B cell (primary cell): ENCODE results near the gene XPO6. TPM values are rescaled to one million over a fixed set of nuclear protein-coding genes. Genes with fewer than 3 reads are reported as not detected.

Experiments
- ATAC-seq: fragments of 200-7000 bp; cut with Tn5 transposase; one replicate; pipeline ENCODE4 v1.10.0; 2021; ENCODE audit warnings: low read depth, mild to moderate bottlenecking, moderate number of reproducible peaks, moderate library complexity
- CTCF ChIA-PET: fragments of 350-600 bp; sonication (Branson Sonifier 250); formaldehyde crosslinking; loops from one replicate; lab custom pipeline; 2021; ENCODE audit warnings: antibody characterized with exemption, inconsistent platforms; lab: Charles Lee
- POLR2A ChIA-PET: fragments of 350-600 bp; sonication (Branson Sonifier 250); formaldehyde crosslinking; loops from one replicate; lab custom pipeline; 2021; ENCODE audit warnings: antibody characterized with exemption; lab: Charles Lee
- DNase-seq: peaks from one replicate; pipeline ENCODE4 v3.0.0; 2013
- H2AFZ ChIP-seq: 2 replicates; pipeline ENCODE4 v1.6.1; 2012; ENCODE audit warnings: mild to moderate bottlenecking, low read depth, low read length; ENCODE audit not compliant: insufficient read depth, poor library complexity, severe bottlenecking
- H3K27ac ChIP-seq, 2 donors: 1 replicate in 1 of 2; 2 replicates in 1 of 2; pipeline ENCODE4 v1.5.1; 2012 to 2013; ENCODE audit warnings: low read length in 2 of 2, mild to moderate bottlenecking in 2 of 2, moderate library complexity in 1 of 2
- H3K27me3 ChIP-seq, 4 experiments: fragments of 200-600 bp in 1 of 4; sonication (generic) in 1 of 4; replicated peaks in 1 of 4; 1 replicate in 2 of 4; 2 replicates in 2 of 4; pipeline versions ENCODE4 v1.6.1 to v1.7.0; 2013 to 2016; ENCODE audit warnings: low read length in 3 of 4, mild to moderate bottlenecking in 2 of 4, mixed read lengths in 1 of 4, moderate library complexity in 1 of 4; ENCODE audit not compliant: insufficient read depth in 4 of 4, control insufficient read depth in 3 of 4; ENCODE audit errors: control extremely low read depth in 1 of 4
- H3K36me3 ChIP-seq, 2 experiments: replicated peaks in 1 of 2; 1 replicate in 1 of 2; 2 replicates in 1 of 2; pipeline versions ENCODE4 v1.6.1 to v1.7.1; 2013; ENCODE audit warnings: low read length in 1 of 2; ENCODE audit not compliant: insufficient read depth in 2 of 2, control insufficient read depth in 1 of 2; ENCODE audit errors: control extremely low read depth in 1 of 2, extremely low read depth in 1 of 2
- H3K4me1 ChIP-seq, 2 donors: fragments of 200-600 bp in 1 of 2; sonication (generic) in 1 of 2; 1 replicate in 1 of 2; 2 replicates in 1 of 2; pipeline versions ENCODE4 v1.5.1 to v1.6.1; 2013 to 2017; ENCODE audit warnings: low read length in 2 of 2; ENCODE audit not compliant: control insufficient read depth in 2 of 2, insufficient read depth in 2 of 2
- H3K4me2 ChIP-seq: replicated peaks from 2 replicates; pipeline ENCODE3; 2012; ENCODE audit warnings: mild to moderate bottlenecking, low read depth, low read length; ENCODE audit not compliant: poor library complexity, severe bottlenecking
- H3K4me3 ChIP-seq, 5 experiments: fragments of 200-600 bp in 1 of 5; sonication (generic) in 1 of 5; 1 replicate in 3 of 5; 2 replicates in 2 of 5; pipeline versions ENCODE4 v1.5.1 to v1.7.0; 2011 to 2016; ENCODE audit warnings: low read length in 4 of 5, mild to moderate bottlenecking in 4 of 5, low read depth in 2 of 5, control low read depth in 1 of 5, moderate library complexity in 1 of 5; ENCODE audit not compliant: insufficient read depth in 1 of 5; ENCODE audit errors: control extremely low read depth in 1 of 5, extremely low read depth in 1 of 5
- H3K79me2 ChIP-seq: fragments of 200-600 bp; sonication (generic); one replicate; pipeline ENCODE4 v1.6.0; 2016; ENCODE audit warnings: low read length; ENCODE audit not compliant: control insufficient read depth, insufficient read depth
- H3K9ac ChIP-seq: fragments of 200-600 bp; sonication (generic); 2 replicates; pipeline ENCODE4 v1.6.1; 2017; ENCODE audit warnings: mild to moderate bottlenecking, low read length, moderate library complexity
- H3K9me3 ChIP-seq, 3 donors: one replicate each; pipeline versions ENCODE4 v1.6.1 to v1.7.1; 2013; ENCODE audit warnings: low read length in 2 of 3; ENCODE audit not compliant: control insufficient read depth in 2 of 3, insufficient read depth in 1 of 3; ENCODE audit errors: control extremely low read depth in 1 of 3
- H4K20me1 ChIP-seq: 2 replicates; pipeline ENCODE4 v1.6.0; 2012; ENCODE audit warnings: mild to moderate bottlenecking, low read length; ENCODE audit not compliant: insufficient read depth, control insufficient read depth, poor library complexity, severe bottlenecking
- H3K27ac Mint-ChIP-seq: one replicate; pipeline ENCODE4 v1.8.0; 2021; ENCODE audit warnings: mixed read lengths
- H3K27me3 Mint-ChIP-seq: one replicate; pipeline ENCODE4 v1.8.0; 2021; ENCODE audit warnings: mixed read lengths
- H3K4me1 Mint-ChIP-seq: one replicate; pipeline ENCODE4 v1.8.0; 2021; ENCODE audit warnings: mixed read lengths
- H3K4me3 Mint-ChIP-seq: one replicate; pipeline ENCODE4 v1.8.0; 2021; ENCODE audit warnings: mixed read lengths
- H3K9me3 Mint-ChIP-seq: one replicate; pipeline ENCODE4 v1.8.0; 2022; ENCODE audit warnings: mixed read lengths; ENCODE audit not compliant: insufficient read depth
- CTCF ChIP-seq: fragments of 200-600 bp; IDR thresholded peaks from one replicate; pipeline ENCODE4 v1.8.0; 2022; ENCODE audit warnings: antibody characterized with exemption, mild to moderate bottlenecking
- EZH2 ChIP-seq: IDR thresholded peaks from 2 replicates; pipeline ENCODE4 v1.6.1; 2012; ENCODE audit warnings: borderline replicate concordance, low read depth, mild to moderate bottlenecking, moderate library complexity, low read length; ENCODE audit not compliant: insufficient read depth, poor library complexity, severe bottlenecking
- WGBS: methylation state at CpG from one replicate; pipeline ENCODE4 v1.1.5; 2013; ENCODE audit warnings: missing lambda C conversion rate; ENCODE audit not compliant: insufficient coverage; 5-methylcytosine and 5-hydroxymethylcytosine counted together
- intact Hi-C: fragments of 100-400 bp; cut with micrococcal nuclease; formaldehyde crosslinking; loops from one replicate; pipeline ENCODE4 v1.10.0; 2022
- polyA plus RNA-seq: library from polyadenylated mRNA; depleted of rRNA; stranded (reverse); fragments of >200 nt; gene quantifications from 2 replicates; pipeline ENCODE4 v1.2.3, GENCODE V29; 2012
- total RNA-seq, 2 donors: library from RNA; stranded (reverse); fragments of 120-200 nt in 1 of 2; gene quantifications; 1 replicate in 1 of 2; 2 replicates in 1 of 2; pipeline versions ENCODE4 v1.2.3 to v1.2.4, GENCODE V29; 2013 to 2022

The XPO6 gene
- total and polyA plus RNA-seq, 2 donors (not counting 1 experiment from before 2014, with no cell fraction given), result 259 to 303 TPM

GRCh38 chr16:28180655-28181460, 30.9 kb downstream of the XPO6 start:
- Histone ChIP-seq H3K4me1 (peaks cover 40 to 53% of the 10 kb centered on the region in 2 donors), H3K9me3 (peaks cover 0 to 1% (median 0%) of the 10 kb centered on the region in 3 donors), H3K4me3 (peak overlapping the region in 2 of 5 experiments; percentile 19 to 22), H3K79me2 (peaks cover 100% of the 10 kb centered on the region), H4K20me1 (peaks cover 22% of the 10 kb centered on the region), H3K36me3 (peaks cover 13 to 34% of the 10 kb centered on the region in 2 experiments), H3K27ac (peak overlapping the region; percentile 87 to 90), H2AFZ (peak overlapping the region; percentile 25), H3K27me3 (no peaks in the 10 kb centered on the region), H3K9ac (peak overlapping the region; percentile 24), H3K4me2 (peak overlapping the region; percentile 70)
- intact Hi-C loops, result no loop called here
- peak overlapping the region; percentile 98 for H3K27ac Mint-ChIP-seq
- 2% methylated on average over 6 of the region's 9 CpGs for WGBS
- peak; percentile 79 for DNase-seq
- no peaks in the 10 kb centered on the region for H3K27me3 Mint-ChIP-seq
- peaks cover 2% of the 10 kb centered on the region for H3K9me3 Mint-ChIP-seq
- CTCF ChIA-PET, result interaction anchor here (0.6 to 0.9 kb wide), 4 partner anchors 11 to 754 kb away, joined by 3 to 4 read pairs (median 3); no protein-coding TSS in a partner anchor
- TF ChIP-seq CTCF (no peak), EZH2 (no peak)
- POLR2A ChIA-PET, result interaction anchor here (0.7 kb wide), 1 partner anchor 12 kb away, joined by 4 read pairs; no protein-coding TSS in a partner anchor
- peak overlapping the region; percentile 86 for H3K4me3 Mint-ChIP-seq
- ATAC-seq, result peak; percentile 78
- peaks cover 75% of the 10 kb centered on the region for H3K4me1 Mint-ChIP-seq

GRCh38 chr16:28179354-28179753, 32.4 kb downstream of the XPO6 start:
- H3K27me3 ChIP-seq, result no peaks in the 10 kb centered on the region
- ATAC-seq, result no peak
- H3K27ac ChIP-seq, result peak overlapping the region; percentile 53 to 90
- Mint-ChIP-seq H3K4me3 (peak overlapping the region; percentile 52), H3K4me1 (peaks cover 73% of the 10 kb centered on the region), H3K9me3 (peaks cover 2% of the 10 kb centered on the region), H3K27me3 (no peaks in the 10 kb centered on the region), H3K27ac (peak overlapping the region; percentile 98)
- H3K9ac ChIP-seq, result no peak overlapping the region
- no CpG with 5 or more reads among the region's 1 CpG for WGBS
- H3K9me3 ChIP-seq, result no peaks in the 10 kb centered on the region
- H2AFZ ChIP-seq, result no peak overlapping the region
- POLR2A ChIA-PET, result no interaction called here
- no peak for TF ChIP-seq CTCF
- no peak for TF ChIP-seq EZH2
- CTCF ChIA-PET, result interaction anchor here (0.7 to 1.4 kb wide), 3 partner anchors 12 to 43 kb away, joined by 3 to 4 read pairs (median 3); no protein-coding TSS in a partner anchor
- H3K4me3 ChIP-seq, result no peak overlapping the region
- DNase-seq, result no peak
- H3K4me2 ChIP-seq, result peak overlapping the region; percentile 31
- H3K79me2 ChIP-seq, result peaks cover 100% of the 10 kb centered on the region
- peaks cover 33% of the 10 kb centered on the region for H4K20me1 ChIP-seq
- intact Hi-C loops, result no loop called here
- peaks cover 35 to 47% of the 10 kb centered on the region in 2 donors for H3K4me1 ChIP-seq
- H3K36me3 ChIP-seq, result peaks cover 17 to 39% of the 10 kb centered on the region in 2 experiments
